ENCODE results near the gene SPEN. TPM values are rescaled to one million over a fixed set of nuclear protein-coding genes. Genes with fewer than 3 reads are reported as not detected.
A peak's percentile ranks its signal among the peaks of the same experiment; 100 is the strongest.
"Not testable (repeated sequence)": the region's sequence is repeated elsewhere in the genome, so short reads cannot be mapped to it uniquely, and the experiment has no call there.

The SPEN gene
- total RNA-seq, 1 experiment from 2014 or later = 26.8 TPM

DNA sequence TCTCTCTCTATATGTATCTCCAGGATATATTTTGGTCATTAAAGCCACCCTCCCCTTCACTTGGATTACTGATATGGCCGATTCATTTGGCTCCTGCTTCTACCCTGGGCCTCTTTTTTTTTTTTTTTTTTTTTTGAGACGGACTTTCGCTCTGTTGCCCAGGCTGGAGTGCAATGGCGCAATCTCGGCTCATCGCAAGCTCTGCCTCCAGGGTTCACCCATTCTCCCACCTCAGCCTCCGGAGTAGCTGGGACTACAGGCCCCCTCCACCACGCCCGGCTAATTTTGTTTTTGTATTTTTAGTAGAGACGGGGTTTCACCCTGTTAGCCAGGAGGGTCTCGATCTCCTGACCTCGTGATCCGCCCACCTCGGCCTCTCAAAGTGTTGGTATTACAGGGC, 18.6 kb upstream of the SPEN start:
- H3K27me3 ChIP-seq (ENCODE audit: low read length); H3K9ac ChIP-seq (ENCODE audit: low read length); H3K4me3 ChIP-seq (ENCODE audit: low read length); H3K36me3 ChIP-seq (ENCODE audit: insufficient read depth, low read length); H3K27ac ChIP-seq (ENCODE audit: low read length); H2AFZ ChIP-seq (ENCODE audit: low read length); H3K79me2 ChIP-seq (ENCODE audit: low read length); H4K20me1 ChIP-seq (ENCODE audit: insufficient read depth, low read depth, low read length); H3K9me2 ChIP-seq (replicated peaks; ENCODE audit: insufficient read depth, low read length); DNase-seq; H3K9me3 ChIP-seq (ENCODE audit: low read length); H3K4me2 ChIP-seq (ENCODE audit: low read depth, low read length, poor library complexity, severe bottlenecking): not testable (repeated sequence)
- peaks cover 32% of the 10 kb centered on the region for H3K4me1 ChIP-seq (ENCODE audit: low read length)

- no peak overlapping the region for H3K4me2 ChIP-seq (ENCODE audit: low read depth, low read length, poor library complexity, severe bottlenecking)
- H3K9me3 ChIP-seq (ENCODE audit: low read length) = no peaks in the 10 kb centered on the region
- H3K4me1 ChIP-seq (ENCODE audit: low read length) = peaks cover 43% of the 10 kb centered on the region
- H3K9ac ChIP-seq (ENCODE audit: low read length) = no peak overlapping the region
- no peaks in the 10 kb centered on the region for H3K79me2 ChIP-seq (ENCODE audit: low read length)
- no peaks in the 10 kb centered on the region for H3K36me3 ChIP-seq (ENCODE audit: insufficient read depth, low read length)
- H2AFZ ChIP-seq (ENCODE audit: low read length) = no peak overlapping the region
- no peaks in the 10 kb centered on the region for H4K20me1 ChIP-seq (ENCODE audit: insufficient read depth, low read depth, low read length)
- DNase-seq = no peak
- H3K27ac ChIP-seq (ENCODE audit: low read length) = no peak overlapping the region
- no peak overlapping the region for H3K4me3 ChIP-seq (ENCODE audit: low read length)
- no peaks in the 10 kb centered on the region for H3K9me2 ChIP-seq (replicated peaks; ENCODE audit: insufficient read depth, low read length)
- H3K27me3 ChIP-seq (ENCODE audit: low read length) = no peaks in the 10 kb centered on the region
These were observed 17.2 kb upstream of the SPEN start for GRCh38 chr1:15830258-15830657.

DNA sequence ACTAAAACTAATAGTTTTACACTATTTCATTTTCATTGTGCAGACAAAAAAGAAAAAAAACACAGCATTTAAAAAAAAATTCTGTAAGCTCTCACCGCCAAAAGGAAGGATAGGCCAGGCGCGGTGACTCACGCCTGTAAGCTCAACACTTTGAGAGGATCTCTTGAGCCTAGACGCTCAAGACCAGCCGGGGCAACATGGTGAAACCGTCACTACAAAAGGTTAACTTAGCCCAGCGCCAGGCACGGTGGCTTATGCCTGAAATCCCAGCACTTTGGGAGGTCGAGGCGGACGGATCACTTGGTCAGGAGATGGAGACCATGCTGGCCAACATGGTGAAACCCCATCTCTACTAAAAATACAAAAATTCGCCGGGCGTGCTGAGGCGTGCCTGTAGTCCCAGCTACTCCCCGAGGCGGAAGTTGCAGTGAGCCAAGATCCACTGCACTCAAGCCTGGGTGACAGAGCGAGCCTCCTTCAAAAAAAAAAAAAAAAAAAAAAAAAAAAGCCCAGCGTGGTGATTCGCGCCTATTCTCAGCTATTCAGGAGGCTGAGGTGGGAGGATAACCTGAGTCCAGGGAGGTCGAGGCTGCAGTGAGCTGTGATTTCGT, 14.3 kb upstream of the SPEN start:
- peak overlapping the region; percentile 99 for H3K4me2 ChIP-seq (ENCODE audit: low read depth, low read length, poor library complexity, severe bottlenecking)
- H3K9me3 ChIP-seq (ENCODE audit: low read length) = no peaks in the 10 kb centered on the region
- peaks cover 59% of the 10 kb centered on the region for H3K4me1 ChIP-seq (ENCODE audit: low read length)
- peak overlapping the region; percentile 92 for H3K27ac ChIP-seq (ENCODE audit: low read length)
- no peaks in the 10 kb centered on the region for H3K36me3 ChIP-seq (ENCODE audit: insufficient read depth, low read length)
- no peaks in the 10 kb centered on the region for H3K9me2 ChIP-seq (replicated peaks; ENCODE audit: insufficient read depth, low read length)
- H3K79me2 ChIP-seq (ENCODE audit: low read length) = no peaks in the 10 kb centered on the region
- H3K9ac ChIP-seq (ENCODE audit: low read length) = peak overlapping the region; percentile 76
- H4K20me1 ChIP-seq (ENCODE audit: insufficient read depth, low read depth, low read length) = no peaks in the 10 kb centered on the region
- peak; percentile 93 for DNase-seq
- H3K27me3 ChIP-seq (ENCODE audit: low read length) = no peaks in the 10 kb centered on the region
- H2AFZ ChIP-seq (ENCODE audit: low read length) = peak overlapping the region; percentile 94; the same call in 1 of the 2 replicates
- H3K4me3 ChIP-seq (ENCODE audit: low read length) = peak overlapping the region; percentile 74

DNA sequence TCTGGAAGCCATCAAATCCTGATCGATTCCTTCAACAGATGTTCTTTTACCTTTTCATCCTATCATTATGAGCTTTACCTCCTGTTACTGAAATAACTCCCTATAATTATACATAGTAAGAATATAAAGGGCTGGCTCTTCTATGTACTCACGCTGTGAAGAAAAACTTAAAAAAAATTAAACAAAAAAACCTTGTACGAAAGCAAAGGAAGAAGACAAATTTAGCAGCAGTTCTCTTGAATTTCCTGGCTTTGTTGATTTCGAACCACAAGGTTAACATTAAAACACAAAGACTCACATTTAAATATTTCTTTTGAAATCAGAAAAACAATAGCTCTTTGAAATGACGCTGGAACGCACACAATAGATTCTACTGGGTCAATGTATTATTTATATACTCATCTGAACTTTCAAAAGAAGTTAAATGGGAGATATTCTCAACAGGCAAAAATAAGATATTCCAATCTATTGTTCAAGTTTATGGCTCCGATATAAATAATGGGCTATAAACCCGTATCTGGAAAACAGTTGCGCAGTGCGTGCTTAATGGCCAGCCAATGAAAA, 13.6 kb upstream of the SPEN start:
- no peaks in the 10 kb centered on the region for H3K27me3 ChIP-seq (ENCODE audit: low read length)
- no peaks in the 10 kb centered on the region for H3K36me3 ChIP-seq (ENCODE audit: insufficient read depth, low read length)
- H3K27ac ChIP-seq (ENCODE audit: low read length) = peak overlapping the region; percentile 92
- H3K9me2 ChIP-seq (replicated peaks; ENCODE audit: insufficient read depth, low read length) = no peaks in the 10 kb centered on the region
- no peaks in the 10 kb centered on the region for H3K79me2 ChIP-seq (ENCODE audit: low read length)
- H4K20me1 ChIP-seq (ENCODE audit: insufficient read depth, low read depth, low read length) = no peaks in the 10 kb centered on the region
- DNase-seq = no peak
- H2AFZ ChIP-seq (ENCODE audit: low read length) = peak overlapping the region; percentile 38
- H3K4me1 ChIP-seq (ENCODE audit: low read length) = peaks cover 59% of the 10 kb centered on the region
- H3K9ac ChIP-seq (ENCODE audit: low read length) = peak overlapping the region; percentile 76
- peak overlapping the region; percentile 74 for H3K4me3 ChIP-seq (ENCODE audit: low read length)
- H3K4me2 ChIP-seq (ENCODE audit: low read depth, low read length, poor library complexity, severe bottlenecking) = peak overlapping the region; percentile 99
- no peaks in the 10 kb centered on the region for H3K9me3 ChIP-seq (ENCODE audit: low read length)

GRCh38 chr1:15834406-15835204, 12.9 kb upstream of the SPEN start:
- Histone ChIP-seq H3K9me2 (replicated peaks; ENCODE audit: insufficient read depth, low read length) (no peaks in the 10 kb centered on the region), H3K4me1 (ENCODE audit: low read length) (peaks cover 59% of the 10 kb centered on the region), H3K27ac (ENCODE audit: low read length) (peak overlapping the region; percentile 92), H3K36me3 (ENCODE audit: insufficient read depth, low read length) (no peaks in the 10 kb centered on the region), H3K4me3 (ENCODE audit: low read length) (peak overlapping the region; percentile 74), H4K20me1 (ENCODE audit: insufficient read depth, low read depth, low read length) (no peaks in the 10 kb centered on the region), H3K79me2 (ENCODE audit: low read length) (no peaks in the 10 kb centered on the region), H3K27me3 (ENCODE audit: low read length) (no peaks in the 10 kb centered on the region), H3K9ac (ENCODE audit: low read length) (peak overlapping the region; percentile 76), H3K9me3 (ENCODE audit: low read length) (no peaks in the 10 kb centered on the region), H3K4me2 (ENCODE audit: low read depth, low read length, poor library complexity, severe bottlenecking) (peak overlapping the region; percentile 99), H2AFZ (ENCODE audit: low read length) (peak overlapping the region; percentile 53)
- DNase-seq = peak; percentile 98

DNA sequence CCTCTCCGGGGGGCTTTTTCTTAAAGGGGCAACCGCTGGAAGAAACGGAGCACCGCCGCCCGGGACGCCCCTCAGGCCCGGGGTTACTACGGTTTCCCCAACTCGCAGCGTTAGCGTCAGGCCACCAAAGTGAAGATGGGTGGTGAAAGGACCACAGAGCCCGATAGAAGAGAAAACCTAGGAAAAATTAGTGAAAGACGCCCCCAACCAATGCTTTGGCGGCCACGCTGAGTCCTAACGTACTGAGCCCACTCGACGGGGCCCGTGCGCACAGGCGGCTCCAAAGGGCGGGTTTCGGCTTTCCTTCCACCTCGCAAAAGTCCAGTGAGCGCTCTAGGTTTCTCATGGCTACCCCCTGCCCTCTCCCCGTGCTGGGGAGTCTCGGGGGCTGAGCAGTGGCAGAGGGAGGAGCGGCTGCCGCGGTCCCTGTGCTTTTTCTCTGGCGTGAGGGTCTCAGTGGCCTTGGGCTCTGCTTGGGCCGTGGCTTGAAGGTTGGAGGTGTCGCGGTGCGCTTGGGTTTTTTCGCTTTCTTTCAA, 12.2 kb upstream of the SPEN start:
- Histone ChIP-seq H2AFZ (ENCODE audit: low read length) (peak overlapping the region; percentile 53), H3K79me2 (ENCODE audit: low read length) (no peaks in the 10 kb centered on the region), H3K4me1 (ENCODE audit: low read length) (peaks cover 59% of the 10 kb centered on the region), H3K27me3 (ENCODE audit: low read length) (no peaks in the 10 kb centered on the region), H4K20me1 (ENCODE audit: insufficient read depth, low read depth, low read length) (no peaks in the 10 kb centered on the region), H3K27ac (ENCODE audit: low read length) (peak overlapping the region; percentile 92), H3K9me2 (replicated peaks; ENCODE audit: insufficient read depth, low read length) (no peaks in the 10 kb centered on the region), H3K4me2 (ENCODE audit: low read depth, low read length, poor library complexity, severe bottlenecking) (peak overlapping the region; percentile 99), H3K9ac (ENCODE audit: low read length) (peak overlapping the region; percentile 76), H3K36me3 (ENCODE audit: insufficient read depth, low read length) (no peaks in the 10 kb centered on the region), H3K4me3 (ENCODE audit: low read length) (peak overlapping the region; percentile 74), H3K9me3 (ENCODE audit: low read length) (no peaks in the 10 kb centered on the region)
- no peak for DNase-seq

DNA sequence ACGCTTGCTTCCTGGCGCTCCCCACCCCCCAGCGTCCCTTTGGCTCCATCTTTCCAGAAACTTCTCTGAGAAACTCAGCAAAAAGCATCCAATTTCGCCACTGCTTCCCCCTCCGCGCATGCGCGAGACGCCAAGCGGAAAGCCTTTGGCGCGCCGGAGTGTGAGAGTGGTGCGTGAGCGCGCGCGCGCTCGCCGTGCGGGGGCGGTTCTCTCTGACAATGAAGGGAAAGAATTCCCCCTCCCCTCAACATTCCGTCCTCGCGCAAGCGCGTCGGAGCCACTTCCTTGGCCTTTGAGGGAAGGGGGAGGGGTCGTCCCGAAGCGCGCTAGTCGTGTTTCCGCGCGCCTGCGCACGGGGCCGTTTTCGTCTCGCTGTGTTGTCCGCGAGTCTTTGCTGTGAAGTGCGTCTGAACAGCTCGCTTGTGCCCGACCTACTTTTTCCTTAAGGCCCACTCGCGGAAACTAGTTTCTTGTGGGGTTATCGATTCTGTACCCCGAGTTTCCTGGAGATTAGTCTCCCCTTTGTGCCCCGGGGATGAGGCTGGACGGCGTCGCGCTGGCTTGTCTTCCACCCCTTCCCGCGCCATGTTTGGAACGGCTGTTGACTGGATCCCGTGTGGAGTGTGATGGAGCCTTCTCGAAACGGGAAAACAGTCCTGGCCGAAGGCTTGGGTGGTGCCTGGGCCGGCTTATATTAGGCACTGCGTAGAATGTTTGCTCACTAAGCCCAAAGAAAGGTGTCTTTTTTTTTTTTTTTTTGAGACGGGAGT, 11.6 kb upstream of the SPEN start:
- Histone ChIP-seq H3K9me3 (ENCODE audit: low read length) (no peaks in the 10 kb centered on the region), H3K9ac (ENCODE audit: low read length) (peak overlapping the region; percentile 76), H3K4me1 (ENCODE audit: low read length) (peaks cover 56% of the 10 kb centered on the region), H3K27ac (ENCODE audit: low read length) (peak overlapping the region; percentile 92), H3K4me3 (ENCODE audit: low read length) (peak overlapping the region; percentile 74), H3K36me3 (ENCODE audit: insufficient read depth, low read length) (no peaks in the 10 kb centered on the region), H3K79me2 (ENCODE audit: low read length) (no peaks in the 10 kb centered on the region), H3K27me3 (ENCODE audit: low read length) (no peaks in the 10 kb centered on the region), H3K9me2 (replicated peaks; ENCODE audit: insufficient read depth, low read length) (no peaks in the 10 kb centered on the region), H4K20me1 (ENCODE audit: insufficient read depth, low read depth, low read length) (no peaks in the 10 kb centered on the region), H3K4me2 (ENCODE audit: low read depth, low read length, poor library complexity, severe bottlenecking) (peak overlapping the region; percentile 99), H2AFZ (ENCODE audit: low read length) (peak overlapping the region; percentile 96; the same call in 1 of the 2 replicates)
- peak; percentile 98 for DNase-seq

- not testable (repeated sequence) for H3K36me3 ChIP-seq (ENCODE audit: insufficient read depth, low read length); H3K9me2 ChIP-seq (replicated peaks; ENCODE audit: insufficient read depth, low read length); H3K27ac ChIP-seq (ENCODE audit: low read length); H3K79me2 ChIP-seq (ENCODE audit: low read length); DNase-seq; H4K20me1 ChIP-seq (ENCODE audit: insufficient read depth, low read depth, low read length); H3K27me3 ChIP-seq (ENCODE audit: low read length); H3K9me3 ChIP-seq (ENCODE audit: low read length)
- Histone ChIP-seq H2AFZ (ENCODE audit: low read length) (peak overlapping the region; percentile 96; the same call in 1 of the 2 replicates), H3K4me1 (ENCODE audit: low read length) (peaks cover 57% of the 10 kb centered on the region), H3K4me3 (ENCODE audit: low read length) (peak overlapping the region; percentile 74), H3K9ac (ENCODE audit: low read length) (peak overlapping the region; percentile 76; the same call in 1 of the 2 replicates), H3K4me2 (ENCODE audit: low read depth, low read length, poor library complexity, severe bottlenecking) (peak overlapping the region; percentile 99)
These were observed 11.1 kb upstream of the SPEN start for GRCh38 chr1:15836511-15836771.

All from Karpas-422 (cell line).